ENCODE results near the gene ASAP3.

GRCh38 chr1:23492132-23492720 is 8.2 kb upstream of the ASAP3 start:
- TF ChIP-seq FOXP1 (IDR thresholded peaks at IDR 0.05) (no peak), FOXP1 (CRISPR knock-in tag; IDR thresholded peaks at IDR 0.05) (no peak), ZNF260 (CRISPR knock-in tag; IDR thresholded peaks at IDR 0.05; ENCODE audit: borderline replicate concordance, low read depth) (no peak), FOXA3 (CRISPR knock-in tag; IDR thresholded peaks at IDR 0.05) (no peak), CTCF (CRISPR knock-in tag; IDR thresholded peaks at IDR 0.05) (no peak), EZH2 (conservative IDR thresholded peaks at IDR 0.05; ENCODE audit: low read depth, low read length) (no peak)

Measured in HepG2 (cell line).